Measurements from ENCODE around the gene S1PR3. TPM values are rescaled to one million over a fixed set of nuclear protein-coding genes. Genes with fewer than 3 reads are reported as not detected.

The S1PR3 gene
- total and polyA plus RNA-seq, 3 donors from 2014 or later = 4.5 to 7.2 (median 7.0) TPM

DNA sequence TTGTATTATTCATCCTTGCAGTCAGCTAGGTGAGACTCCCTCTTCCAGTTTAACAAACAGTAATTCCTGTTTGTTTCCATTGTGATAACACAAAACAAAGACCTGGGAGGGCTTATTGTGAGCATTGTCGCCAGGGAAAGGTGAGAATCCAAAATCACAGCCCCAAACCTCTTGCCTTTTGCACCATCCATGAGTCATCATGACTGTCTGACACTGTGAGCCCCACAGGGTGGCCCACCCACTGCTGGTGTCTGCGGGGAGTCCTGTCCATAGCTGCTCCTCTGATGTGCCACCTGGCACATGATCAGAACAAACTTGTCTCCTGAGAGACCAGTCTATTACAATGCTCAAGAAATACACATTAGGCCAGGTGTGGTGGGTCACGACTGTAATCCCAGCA, 33.7 kb upstream of the S1PR3 start:
- no peaks in the 10 kb centered on the region for H3K27me3 ChIP-seq
- intact Hi-C loops (cut with DNase I; ENCODE audit: low total_unique reads) = no loop called here
- TF ChIP-seq POLR2A (IDR thresholded peaks at IDR 0.05) = no peak
- TF ChIP-seq, protein P1, sequence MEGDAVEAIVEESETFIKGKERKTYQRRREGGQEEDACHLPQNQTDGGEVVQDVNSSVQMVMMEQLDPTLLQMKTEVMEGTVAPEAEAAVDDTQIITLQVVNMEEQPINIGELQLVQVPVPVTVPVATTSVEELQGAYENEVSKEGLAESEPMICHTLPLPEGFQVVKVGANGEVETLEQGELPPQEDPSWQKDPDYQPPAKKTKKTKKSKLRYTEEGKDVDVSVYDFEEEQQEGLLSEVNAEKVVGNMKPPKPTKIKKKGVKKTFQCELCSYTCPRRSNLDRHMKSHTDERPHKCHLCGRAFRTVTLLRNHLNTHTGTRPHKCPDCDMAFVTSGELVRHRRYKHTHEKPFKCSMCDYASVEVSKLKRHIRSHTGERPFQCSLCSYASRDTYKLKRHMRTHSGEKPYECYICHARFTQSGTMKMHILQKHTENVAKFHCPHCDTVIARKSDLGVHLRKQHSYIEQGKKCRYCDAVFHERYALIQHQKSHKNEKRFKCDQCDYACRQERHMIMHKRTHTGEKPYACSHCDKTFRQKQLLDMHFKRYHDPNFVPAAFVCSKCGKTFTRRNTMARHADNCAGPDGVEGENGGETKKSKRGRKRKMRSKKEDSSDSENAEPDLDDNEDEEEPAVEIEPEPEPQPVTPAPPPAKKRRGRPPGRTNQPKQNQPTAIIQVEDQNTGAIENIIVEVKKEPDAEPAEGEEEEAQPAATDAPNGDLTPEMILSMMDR (IDR thresholded peaks at IDR 0.05) = no peak
- H3K4me1 ChIP-seq = no peaks in the 10 kb centered on the region
- WGBS, 2 donors = 75 to 93% methylated on average over 3 of the region's 3 CpGs
- no peaks in the 10 kb centered on the region for H3K36me3 ChIP-seq (ENCODE audit: low read depth, missing control alignments)
- H3K4me3 ChIP-seq = no peak overlapping the region
- no peaks in the 10 kb centered on the region for H3K9me3 ChIP-seq
- no peak overlapping the region for H3K27ac ChIP-seq
- DNase-seq = no peak

DNA sequence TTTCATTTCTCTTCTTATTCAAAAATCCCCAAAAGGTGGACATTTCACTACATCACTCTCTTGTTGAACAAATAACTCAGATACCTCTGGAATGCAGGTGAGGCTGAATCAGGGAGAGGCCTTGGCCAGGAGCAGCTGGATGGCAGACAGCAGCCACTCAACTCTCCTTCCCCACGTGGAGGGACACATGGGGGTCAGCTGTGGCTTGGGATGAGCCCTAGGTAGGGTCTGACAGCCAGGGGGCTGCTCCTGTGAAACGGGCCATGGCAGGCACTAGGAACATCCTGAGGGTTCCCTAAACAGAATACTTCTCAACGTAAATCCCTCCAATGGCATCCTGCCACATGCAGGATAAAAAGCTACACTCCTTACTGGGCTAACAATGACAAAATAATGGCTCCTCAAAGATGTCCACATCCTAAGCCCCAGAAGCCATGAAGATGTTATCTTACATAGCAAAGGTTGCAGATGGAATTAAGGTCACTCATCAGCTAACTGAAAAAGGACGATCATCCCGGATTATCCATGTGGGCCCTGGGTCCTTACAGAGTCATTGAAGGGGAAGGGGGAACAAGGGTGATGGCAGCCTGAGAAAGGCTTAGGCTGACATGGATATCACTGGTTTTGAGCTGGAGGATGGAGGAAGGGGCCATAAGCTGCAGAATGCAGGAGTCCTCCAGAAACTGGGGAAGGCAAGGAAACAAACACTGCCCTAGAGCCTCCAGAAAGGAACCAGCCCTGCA, 31.4 kb upstream of the S1PR3 start:
- Histone ChIP-seq H3K27me3 (no peaks in the 10 kb centered on the region), H3K4me1 (no peaks in the 10 kb centered on the region), H3K36me3 (ENCODE audit: low read depth, missing control alignments) (no peaks in the 10 kb centered on the region), H3K27ac (no peak overlapping the region), H3K9me3 (no peaks in the 10 kb centered on the region), H3K4me3 (no peak overlapping the region)
- intact Hi-C loops (cut with DNase I; ENCODE audit: low total_unique reads) = no loop called here
- 83 to 89% methylated on average over 5 of the region's 5 CpGs for WGBS, 2 donors
- DNase-seq = no peak
- TF ChIP-seq, protein P1 (IDR thresholded peaks at IDR 0.05) = no peak
- no peak for TF ChIP-seq POLR2A (IDR thresholded peaks at IDR 0.05)

DNA sequence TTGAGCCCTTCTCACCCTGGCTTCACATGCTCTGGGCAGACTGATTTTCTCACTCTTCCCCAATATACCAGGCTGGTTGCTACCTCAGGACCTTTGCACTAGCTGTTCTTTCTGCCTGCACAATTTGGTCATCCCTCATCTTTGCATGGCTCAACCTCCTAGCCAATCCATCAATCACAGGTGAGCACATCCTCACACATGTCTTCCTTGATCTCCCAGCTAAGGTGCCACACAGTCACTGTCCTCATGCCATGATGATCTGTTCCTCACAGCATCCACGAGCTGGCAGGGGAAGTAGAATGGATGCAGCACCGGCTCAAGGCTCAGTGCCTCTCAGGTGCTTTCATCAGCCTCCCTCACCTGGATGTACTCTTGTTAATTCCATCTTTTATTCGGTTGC, 30.6 kb upstream of the S1PR3 start:
- H3K27me3 ChIP-seq = no peaks in the 10 kb centered on the region
- no peaks in the 10 kb centered on the region for H3K4me1 ChIP-seq
- 91 to 97% methylated on average over 3 of the region's 3 CpGs for whole genome bisulfite sequencing, 2 donors
- H3K4me3 ChIP-seq = no peak overlapping the region
- intact Hi-C loops (cut with DNase I; ENCODE audit: low total_unique reads) = no loop called here
- DNase-seq = no peak
- H3K36me3 ChIP-seq (ENCODE audit: low read depth, missing control alignments) = no peaks in the 10 kb centered on the region
- TF ChIP-seq POLR2A (IDR thresholded peaks at IDR 0.05) = no peak
- TF ChIP-seq, protein P1 (IDR thresholded peaks at IDR 0.05) = no peak
- no peak overlapping the region for H3K27ac ChIP-seq
- H3K9me3 ChIP-seq = no peaks in the 10 kb centered on the region

DNA sequence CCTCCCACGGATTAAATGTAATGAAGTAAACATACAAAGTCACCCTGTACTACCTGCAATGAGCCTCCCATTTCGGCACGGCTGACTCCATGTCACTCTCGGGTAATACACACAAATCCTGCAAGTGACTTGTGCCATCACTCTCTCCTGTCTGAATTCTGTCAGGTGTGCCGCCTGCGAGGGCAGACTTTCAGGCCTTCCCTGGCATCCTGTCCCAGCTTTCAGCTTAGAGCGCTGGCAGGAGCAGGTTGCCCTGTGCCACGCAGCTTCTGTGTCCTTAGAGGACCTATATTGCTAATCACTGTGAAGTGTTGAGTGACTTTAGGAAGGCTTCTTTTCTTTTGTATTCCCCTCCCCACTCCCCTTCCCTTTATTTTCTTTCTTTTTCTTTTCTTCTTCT, 25.8 kb upstream of the S1PR3 start:
- peak; percentile 2 for DNase-seq
- no peak overlapping the region for H3K4me3 ChIP-seq
- 78 to 90% methylated on average over 8 of the region's 8 CpGs for WGBS, 2 donors
- no peaks in the 10 kb centered on the region for H3K36me3 ChIP-seq (ENCODE audit: low read depth, missing control alignments)
- H3K27me3 ChIP-seq = no peaks in the 10 kb centered on the region
- H3K9me3 ChIP-seq = no peaks in the 10 kb centered on the region
- no peak overlapping the region for H3K27ac ChIP-seq
- intact Hi-C loops (cut with DNase I; ENCODE audit: low total_unique reads) = no loop called here
- no peaks in the 10 kb centered on the region for H3K4me1 ChIP-seq
- no peak for TF ChIP-seq POLR2A (IDR thresholded peaks at IDR 0.05)
- TF ChIP-seq, protein P1 (IDR thresholded peaks at IDR 0.05) = no peak

All from testis (tissue), 3 donors.